ENCODE measurements around the gene ITPKB. TPM values are rescaled to one million over a fixed set of nuclear protein-coding genes. Genes with fewer than 3 reads are reported as not detected.

Gene ITPKB
- total RNA-seq, 2 donors from 2014 or later = 22.4 to 28.3 TPM

GRCh38 chr1:226736908-226737818 is 1.9 kb downstream of the ITPKB start:
- Histone ChIP-seq H3K27me3 (ENCODE audit: control insufficient read depth, insufficient read depth, low read length, poor library complexity, severe bottlenecking) (no peaks in the 10 kb centered on the region), H3K36me3 (ENCODE audit: control insufficient read depth, insufficient read depth, low read length) (peaks cover 40% of the 10 kb centered on the region), H3K9me3 (ENCODE audit: control insufficient read depth, low read length) (no peaks in the 10 kb centered on the region), H3K9ac (ENCODE audit: extremely low read depth, low read length, poor library complexity, severe bottlenecking) (peak overlapping the region; percentile 80), H3K4me3 (ENCODE audit: low read length) (peak overlapping the region; percentile 94), H3K27ac (ENCODE audit: low read depth, low read length) (no peak overlapping the region), H3K4me1 (ENCODE audit: control insufficient read depth, insufficient read depth, low read length) (peaks cover 19% of the 10 kb centered on the region)
- DNase-seq = peak; percentile 83
- Mint-ChIP-seq H3K27me3 (ENCODE audit: insufficient read depth) (peaks cover 1% of the 10 kb centered on the region), H3K9me3 (no peaks in the 10 kb centered on the region), H3K36me3 (ENCODE audit: low read depth) (peaks cover 28% of the 10 kb centered on the region), H3K4me3 (peak overlapping the region; percentile 82), H3K27ac (no peak overlapping the region), H3K4me1 (peaks cover 31% of the 10 kb centered on the region)
- TF ChIP-seq CTCF (conservative IDR thresholded peaks at IDR 0.05) = peak; percentile 20
- 8 to 24% methylated on average over 11 to 89 of the region's 89 CpGs for WGBS, 2 experiments (ENCODE audit: insufficient coverage in 1 of 2, insufficient read length in 1 of 2)

GRCh38 chr1:226736001-226736907 is 2.8 kb downstream of the ITPKB start:
- Mint-ChIP-seq H3K4me1 (peaks cover 36% of the 10 kb centered on the region), H3K9me3 (no peaks in the 10 kb centered on the region), H3K27ac (no peak overlapping the region), H3K36me3 (ENCODE audit: low read depth) (peaks cover 32% of the 10 kb centered on the region), H3K4me3 (peak overlapping the region; percentile 82), H3K27me3 (ENCODE audit: insufficient read depth) (peaks cover 1% of the 10 kb centered on the region)
- 77 to 82% methylated on average over 22 to 39 of the region's 39 CpGs for WGBS, 2 experiments (ENCODE audit: insufficient coverage in 1 of 2, insufficient read length in 1 of 2)
- Histone ChIP-seq H3K27ac (ENCODE audit: low read depth, low read length) (no peak overlapping the region), H3K27me3 (ENCODE audit: control insufficient read depth, insufficient read depth, low read length, poor library complexity, severe bottlenecking) (no peaks in the 10 kb centered on the region), H3K9ac (ENCODE audit: extremely low read depth, low read length, poor library complexity, severe bottlenecking) (no peak overlapping the region), H3K36me3 (ENCODE audit: control insufficient read depth, insufficient read depth, low read length) (peaks cover 40% of the 10 kb centered on the region), H3K9me3 (ENCODE audit: control insufficient read depth, low read length) (no peaks in the 10 kb centered on the region), H3K4me3 (ENCODE audit: low read length) (peak overlapping the region; percentile 94), H3K4me1 (ENCODE audit: control insufficient read depth, insufficient read depth, low read length) (peaks cover 19% of the 10 kb centered on the region)
- peak; percentile 76 for DNase-seq
- no peak for TF ChIP-seq CTCF (conservative IDR thresholded peaks at IDR 0.05)

GRCh38 chr1:226735576-226735975 is 3.5 kb downstream of the ITPKB start:
- WGBS, 2 experiments (ENCODE audit: insufficient coverage in 1 of 2, insufficient read length in 1 of 2) = 84 to 100% methylated on average over 6 to 12 of the region's 12 CpGs
- no peak overlapping the region for H3K27ac Mint-ChIP-seq

More at GRCh38 chr1:226735576-226735975, 3.5 kb downstream of the ITPKB start:
- Mint-ChIP-seq H3K9me3 (no peaks in the 10 kb centered on the region), H3K4me3 (peak overlapping the region; percentile 7), H3K36me3 (ENCODE audit: low read depth) (peaks cover 33% of the 10 kb centered on the region), H3K27me3 (ENCODE audit: insufficient read depth) (peaks cover 1% of the 10 kb centered on the region), H3K4me1 (peaks cover 43% of the 10 kb centered on the region)
- H3K9ac ChIP-seq (ENCODE audit: extremely low read depth, low read length, poor library complexity, severe bottlenecking) = no peak overlapping the region
- peak overlapping the region; percentile 30 for H3K4me3 ChIP-seq (ENCODE audit: low read length)
- no peaks in the 10 kb centered on the region for H3K9me3 ChIP-seq (ENCODE audit: control insufficient read depth, low read length)
- H3K27ac ChIP-seq (ENCODE audit: low read depth, low read length) = no peak overlapping the region
- TF ChIP-seq CTCF (conservative IDR thresholded peaks at IDR 0.05) = no peak
- DNase-seq = no peak
- H3K36me3 ChIP-seq (ENCODE audit: control insufficient read depth, insufficient read depth, low read length) = peaks cover 40% of the 10 kb centered on the region
- peaks cover 19% of the 10 kb centered on the region for H3K4me1 ChIP-seq (ENCODE audit: control insufficient read depth, insufficient read depth, low read length)
- H3K27me3 ChIP-seq (ENCODE audit: control insufficient read depth, insufficient read depth, low read length, poor library complexity, severe bottlenecking) = no peaks in the 10 kb centered on the region
